DOHH2 (cell line): ENCODE data around the gene AP3B1.

ENCODE experiments used
- CTCF ChIP-seq: fragments of 200-600 bp; sonication (generic); IDR thresholded peaks from one replicate; pipeline ENCODE4 v1.5.1; 2014; ENCODE audit warnings: antibody characterized with exemption, mild to moderate bottlenecking, low read depth, low read length; ENCODE audit not compliant: poor library complexity, severe bottlenecking
- EZH2phosphoT487 ChIP-seq: fragments of 200-600 bp; sonication (generic); IDR thresholded peaks from 2 replicates; pipeline ENCODE4 v1.6.1; 2017; ENCODE audit warnings: borderline replicate concordance, mild to moderate bottlenecking, antibody characterized with exemption, low read length, moderate library complexity, mixed read lengths

GRCh38 chr5:78215972-78216371, 78.5 kb downstream of the AP3B1 start:
- TF ChIP-seq EZH2phosphoT487 (no peak), CTCF (no peak)
